Brain microvascular endothelial cell (primary cell): Measurements from ENCODE around the gene H6PD.

ENCODE experiments used
- DNase-seq: peaks from one replicate; pipeline ENCODE4 v3.0.0-alpha.2; 2020
- H3K27ac ChIP-seq: fragments of 250-450 bp; sonication (Bioruptor Pico); 2 replicates; pipeline ENCODE4 v1.5.1; 2020; ENCODE audit warnings: mild to moderate bottlenecking, moderate library complexity
- H3K27me3 ChIP-seq: fragments of 250-450 bp; sonication (Bioruptor Pico); replicated peaks from 2 replicates; pipeline ENCODE4 v1.5.1; 2020; ENCODE audit warnings: mild to moderate bottlenecking
- H3K36me3 ChIP-seq: fragments of 250-450 bp; sonication (Bioruptor Pico); replicated peaks from 2 replicates; pipeline ENCODE4 v1.5.1; 2020; ENCODE audit warnings: mild to moderate bottlenecking
- H3K4me3 ChIP-seq: 2 replicates; pipeline ENCODE4 v1.5.1; 2011; ENCODE audit warnings: low read depth, mild to moderate bottlenecking, control low read depth, low read length, moderate library complexity
- in situ Hi-C: cut with HindIII; loops from 2 replicates; pipeline ENCODE4 v1.10.0; 2017; ENCODE audit warnings: low sequenced_read_pairs, low pct_ligation_motif_present
- TF ChIP-seq, protein P1 (sequence below): IDR thresholded peaks from 2 replicates; pipeline ENCODE4 v1.5.1; 2011; ENCODE audit warnings: low read depth, mild to moderate bottlenecking, moderate library complexity, low read length, control low read depth, inconsistent platforms; ENCODE audit errors: missing control alignments

The H6PD gene

DNA sequence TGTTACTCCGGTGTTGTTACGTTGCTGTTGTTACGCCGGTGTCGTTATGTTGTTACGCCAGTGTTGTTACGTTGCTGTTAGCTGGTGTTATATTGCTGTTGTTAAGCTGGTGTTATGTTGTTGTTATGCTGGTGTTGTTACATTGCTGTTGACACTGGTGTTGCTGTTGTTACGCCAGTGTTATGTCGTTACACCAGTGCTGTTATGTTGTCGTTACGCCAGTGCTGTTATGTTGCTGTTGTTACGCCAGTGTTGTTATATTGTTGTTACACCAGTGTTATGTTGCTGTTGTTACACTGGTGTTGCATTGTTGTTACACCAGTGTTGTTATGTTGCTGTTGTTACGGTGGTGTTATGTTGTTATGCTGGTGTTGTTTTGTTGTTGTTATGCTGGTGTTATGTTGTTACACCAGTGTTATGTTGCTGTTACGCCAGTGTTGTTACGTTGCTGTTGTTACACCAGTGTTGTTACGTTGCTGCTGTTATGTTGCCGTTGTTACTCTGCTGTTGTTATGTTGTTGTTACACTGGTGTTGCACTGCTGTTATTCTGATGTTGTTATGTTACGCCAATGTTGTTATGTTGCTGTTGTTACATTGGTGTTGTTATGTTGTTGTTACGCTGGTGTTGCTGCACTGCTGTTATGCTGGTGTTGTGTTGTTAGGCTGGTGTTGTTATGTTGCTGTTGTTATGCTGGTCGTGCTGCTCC lies 25.6 kb downstream of the H6PD start:
- peaks cover 4% of the 10 kb centered on the region for H3K36me3 ChIP-seq
- no peak for DNase-seq
- H3K27ac ChIP-seq = no peak overlapping the region
- TF ChIP-seq, protein P1, sequence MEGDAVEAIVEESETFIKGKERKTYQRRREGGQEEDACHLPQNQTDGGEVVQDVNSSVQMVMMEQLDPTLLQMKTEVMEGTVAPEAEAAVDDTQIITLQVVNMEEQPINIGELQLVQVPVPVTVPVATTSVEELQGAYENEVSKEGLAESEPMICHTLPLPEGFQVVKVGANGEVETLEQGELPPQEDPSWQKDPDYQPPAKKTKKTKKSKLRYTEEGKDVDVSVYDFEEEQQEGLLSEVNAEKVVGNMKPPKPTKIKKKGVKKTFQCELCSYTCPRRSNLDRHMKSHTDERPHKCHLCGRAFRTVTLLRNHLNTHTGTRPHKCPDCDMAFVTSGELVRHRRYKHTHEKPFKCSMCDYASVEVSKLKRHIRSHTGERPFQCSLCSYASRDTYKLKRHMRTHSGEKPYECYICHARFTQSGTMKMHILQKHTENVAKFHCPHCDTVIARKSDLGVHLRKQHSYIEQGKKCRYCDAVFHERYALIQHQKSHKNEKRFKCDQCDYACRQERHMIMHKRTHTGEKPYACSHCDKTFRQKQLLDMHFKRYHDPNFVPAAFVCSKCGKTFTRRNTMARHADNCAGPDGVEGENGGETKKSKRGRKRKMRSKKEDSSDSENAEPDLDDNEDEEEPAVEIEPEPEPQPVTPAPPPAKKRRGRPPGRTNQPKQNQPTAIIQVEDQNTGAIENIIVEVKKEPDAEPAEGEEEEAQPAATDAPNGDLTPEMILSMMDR = no peak
- no peaks in the 10 kb centered on the region for H3K27me3 ChIP-seq
- in situ Hi-C loops = no loop called here
- no peak overlapping the region for H3K4me3 ChIP-seq

DNA sequence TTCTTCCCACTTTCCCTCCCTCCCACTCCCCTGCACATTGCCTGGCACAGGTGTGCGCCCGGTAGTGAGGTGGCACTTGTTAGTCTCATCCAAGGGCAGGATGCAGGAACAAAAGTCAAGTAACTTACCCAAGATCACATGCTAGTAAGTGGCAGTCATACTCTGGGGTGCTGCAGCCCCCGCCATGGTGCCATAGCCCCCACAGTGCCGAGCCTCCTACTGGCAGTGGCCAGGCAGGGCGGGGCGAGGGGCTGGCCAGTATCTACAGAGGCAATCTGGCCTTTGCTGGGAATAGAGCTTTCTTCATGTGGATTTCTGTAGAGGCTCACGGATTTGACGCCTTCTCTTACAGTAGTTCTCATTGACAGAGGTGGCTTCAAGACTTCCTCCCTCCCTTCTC lies 26.9 kb downstream of the H6PD start:
- Histone ChIP-seq H3K27me3 (no peaks in the 10 kb centered on the region), H3K27ac (no peak overlapping the region), H3K36me3 (peaks cover 4% of the 10 kb centered on the region), H3K4me3 (no peak overlapping the region)
- in situ Hi-C loops = no loop called here
- no peak for DNase-seq
- TF ChIP-seq, protein P1 = no peak

DNA sequence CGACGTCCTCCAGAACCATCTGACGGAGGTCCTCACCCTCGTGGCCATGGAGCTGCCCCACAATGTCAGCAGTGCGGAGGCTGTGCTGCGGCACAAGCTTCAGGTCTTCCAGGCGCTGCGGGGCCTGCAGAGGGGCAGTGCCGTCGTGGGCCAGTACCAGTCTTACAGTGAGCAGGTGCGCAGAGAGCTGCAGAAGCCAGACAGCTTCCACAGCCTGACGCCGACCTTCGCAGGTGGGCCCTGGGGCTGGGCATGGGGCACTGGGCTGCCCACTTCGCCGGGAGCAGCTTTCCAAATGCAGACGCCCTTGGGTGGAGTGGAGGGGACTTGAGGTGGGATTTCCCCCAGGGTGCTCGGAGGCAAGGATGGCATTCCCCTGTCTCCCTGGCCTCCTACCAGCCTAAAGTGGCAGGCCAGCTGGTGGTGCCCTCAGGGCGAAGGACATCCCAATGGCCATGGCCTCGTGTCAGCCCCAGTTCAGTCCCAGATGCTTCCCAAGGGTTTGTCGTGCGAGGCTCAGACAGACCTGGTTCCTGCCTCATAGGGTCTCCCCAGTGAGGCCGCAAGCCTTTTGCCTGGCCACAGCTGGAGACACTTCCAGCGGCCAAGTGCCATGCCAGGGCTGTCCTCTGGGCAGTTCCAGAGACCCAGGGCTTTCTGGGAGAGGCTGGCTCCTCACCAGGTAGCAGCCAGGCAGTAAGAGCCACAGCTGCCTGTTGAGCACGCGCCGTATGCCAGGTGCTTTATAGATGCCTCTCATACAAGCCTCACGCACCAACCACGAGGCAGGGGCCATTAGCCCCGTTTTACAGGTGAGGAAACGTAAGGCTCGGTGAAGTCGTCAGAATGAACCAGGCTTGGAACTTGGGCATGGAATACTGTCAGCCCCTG lies 27.8 kb downstream of the H6PD start:
- DNase-seq = no peak
- no peak overlapping the region for H3K4me3 ChIP-seq
- TF ChIP-seq, protein P1 = no peak
- peaks cover 4% of the 10 kb centered on the region for H3K36me3 ChIP-seq
- in situ Hi-C loops = no loop called here
- no peak overlapping the region for H3K27ac ChIP-seq
- H3K27me3 ChIP-seq = no peaks in the 10 kb centered on the region

DNA sequence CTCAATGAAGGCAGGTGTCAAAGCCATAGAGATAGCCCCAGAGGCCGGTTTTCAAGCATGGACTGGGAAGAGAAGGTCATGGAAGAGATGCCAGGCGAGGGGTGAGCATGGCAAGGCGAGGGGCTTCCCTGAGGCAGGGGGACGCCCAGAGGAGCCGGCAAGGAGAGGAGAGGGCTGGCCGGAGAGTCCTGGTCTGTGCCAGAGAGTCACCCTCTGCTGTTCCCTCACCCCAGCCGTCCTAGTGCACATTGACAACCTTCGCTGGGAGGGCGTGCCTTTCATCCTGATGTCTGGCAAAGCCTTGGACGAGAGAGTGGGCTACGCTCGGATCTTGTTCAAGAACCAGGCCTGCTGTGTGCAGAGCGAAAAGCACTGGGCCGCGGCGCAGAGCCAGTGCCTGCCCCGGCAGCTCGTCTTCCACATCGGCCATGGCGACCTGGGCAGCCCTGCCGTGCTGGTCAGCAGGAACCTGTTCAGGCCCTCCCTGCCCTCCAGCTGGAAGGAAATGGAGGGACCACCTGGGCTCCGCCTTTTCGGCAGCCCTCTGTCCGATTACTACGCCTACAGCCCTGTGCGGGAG lies 28.8 kb downstream of the H6PD start:
- no peak for DNase-seq
- no peak overlapping the region for H3K4me3 ChIP-seq
- in situ Hi-C loops = no loop called here
- no peaks in the 10 kb centered on the region for H3K27me3 ChIP-seq
- TF ChIP-seq, protein P1 = no peak
- H3K36me3 ChIP-seq = peaks cover 4% of the 10 kb centered on the region
- no peak overlapping the region for H3K27ac ChIP-seq

DNA sequence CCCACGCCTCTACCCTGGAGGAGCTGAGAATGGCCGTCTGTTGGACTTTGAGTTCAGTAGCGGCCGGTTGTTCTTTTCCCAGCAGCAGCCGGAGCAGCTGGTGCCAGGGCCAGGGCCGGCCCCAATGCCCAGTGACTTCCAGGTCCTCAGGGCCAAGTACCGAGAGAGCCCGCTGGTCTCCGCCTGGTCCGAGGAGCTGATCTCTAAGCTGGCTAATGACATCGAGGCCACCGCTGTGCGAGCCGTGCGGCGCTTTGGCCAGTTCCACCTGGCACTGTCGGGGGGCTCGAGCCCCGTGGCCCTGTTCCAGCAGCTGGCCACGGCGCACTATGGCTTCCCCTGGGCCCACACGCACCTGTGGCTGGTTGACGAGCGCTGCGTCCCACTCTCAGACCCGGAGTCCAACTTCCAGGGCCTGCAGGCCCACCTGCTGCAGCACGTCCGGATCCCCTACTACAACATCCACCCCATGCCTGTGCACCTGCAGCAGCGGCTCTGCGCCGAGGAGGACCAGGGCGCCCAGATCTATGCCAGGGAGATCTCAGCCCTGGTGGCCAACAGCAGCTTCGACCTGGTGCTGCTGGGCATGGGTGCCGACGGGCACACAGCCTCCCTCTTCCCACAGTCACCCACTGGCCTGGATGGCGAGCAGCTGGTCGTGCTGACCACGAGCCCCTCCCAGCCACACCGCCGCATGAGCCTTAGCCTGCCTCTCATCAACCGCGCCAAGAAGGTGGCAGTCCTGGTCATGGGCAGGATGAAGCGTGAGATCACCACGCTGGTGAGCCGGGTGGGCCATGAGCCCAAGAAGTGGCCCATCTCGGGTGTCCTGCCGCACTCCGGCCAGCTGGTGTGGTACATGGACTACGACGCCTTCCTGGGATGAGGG lies 29.7 kb downstream of the H6PD start:
- in situ Hi-C loops = no loop called here
- H3K4me3 ChIP-seq = no peak overlapping the region
- H3K27me3 ChIP-seq = no peaks in the 10 kb centered on the region
- DNase-seq = no peak
- TF ChIP-seq, protein P1 = no peak
- H3K27ac ChIP-seq = no peak overlapping the region
- H3K36me3 ChIP-seq = peaks cover 4% of the 10 kb centered on the region
